K562 (cell line): ENCODE results near the gene TMEM214.

Experiments
- CEBPB ChIP-seq: fragments of 450-650 bp; IDR thresholded peaks from 2 replicates; pipeline ENCODE4 v1.6.1; 2016; ENCODE audit warnings: missing genetic modification characterization, missing compliant biosample characterization
- ESRRA ChIP-seq: fragments of 450-650 bp; IDR thresholded peaks from 2 replicates; pipeline ENCODE4 v1.6.1; 2014; ENCODE audit warnings: low read depth, mild to moderate bottlenecking, moderate library complexity, borderline replicate concordance
- EZH2 ChIP-seq: IDR thresholded peaks from 2 replicates; pipeline ENCODE4 v1.6.1; 2012; ENCODE audit warnings: low read depth, mild to moderate bottlenecking, inconsistent platforms, low read length, borderline replicate concordance
- MEF2D ChIP-seq: conservative IDR thresholded peaks from 2 replicates; pipeline ENCODE4 v1.6.1; 2016; ENCODE audit warnings: low read depth, missing genetic modification characterization, missing compliant biosample characterization
- NCOA4 ChIP-seq: fragments of 450-650 bp; IDR thresholded peaks from 2 replicates; pipeline ENCODE4 v1.6.1; 2018; ENCODE audit warnings: mild to moderate bottlenecking; ENCODE audit not compliant: partially characterized antibody
- POU5F1 ChIP-seq: fragments of 150-350 bp; IDR thresholded peaks from 2 replicates; pipeline ENCODE4 v1.6.1; 2014; ENCODE audit warnings: borderline replicate concordance, low read length, low read depth, mild to moderate bottlenecking; ENCODE audit not compliant: partially characterized antibody
- TRIM24 ChIP-seq, 2 experiments: fragments of 450-650 bp; IDR thresholded peaks; 2 replicates each; pipeline ENCODE4 v1.6.1; 2016
- ZNF12 ChIP-seq: sonication (generic); formaldehyde crosslinking; IDR thresholded peaks from 2 replicates; pipeline ENCODE4 v1.4.0; 2020; ENCODE audit warnings: mild to moderate bottlenecking, missing genetic modification reagents
- ZNF274 ChIP-seq: IDR thresholded peaks from 2 replicates; pipeline ENCODE4 v1.6.1; 2011; ENCODE audit warnings: low read depth, mild to moderate bottlenecking, low read length, moderate library complexity, borderline replicate concordance
- TF ChIP-seq, protein P1 (sequence below), 3 experiments: IDR thresholded peaks in 2 of 3; conservative IDR thresholded peaks in 1 of 3; 2 replicates each; pipeline ENCODE4 v1.5.1; 2011 to 2012; ENCODE audit warnings: low read length in 3 of 3, mild to moderate bottlenecking in 3 of 3, control low read depth in 2 of 3, improper control_type of control experiment in 1 of 3, inconsistent platforms in 1 of 3, low read depth in 1 of 3, mixed read lengths in 1 of 3, moderate library complexity in 1 of 3; ENCODE audit not compliant: insufficient read depth in 2 of 3
- TF ChIP-seq, protein P2 (sequence below), 2 experiments: fragments of 450-650 bp; IDR thresholded peaks; 2 replicates each; pipeline ENCODE4 v1.6.1; 2016; ENCODE audit warnings: mild to moderate bottlenecking in 2 of 2, borderline replicate concordance in 1 of 2, low read depth in 1 of 2, moderate library complexity in 1 of 2
- TF ChIP-seq, protein P3 (sequence below): sonication (generic); formaldehyde crosslinking; IDR thresholded peaks from 2 replicates; pipeline ENCODE4 v1.8.0; 2022; ENCODE audit warnings: mild to moderate bottlenecking, low read depth, missing genetic modification reagents
- TF ChIP-seq, protein P4 (sequence below): IDR thresholded peaks from 3 replicates; pipeline ENCODE4 v1.6.1; 2011; ENCODE audit warnings: borderline replicate concordance, mild to moderate bottlenecking; ENCODE audit not compliant: insufficient read length, insufficient read depth

DNA sequence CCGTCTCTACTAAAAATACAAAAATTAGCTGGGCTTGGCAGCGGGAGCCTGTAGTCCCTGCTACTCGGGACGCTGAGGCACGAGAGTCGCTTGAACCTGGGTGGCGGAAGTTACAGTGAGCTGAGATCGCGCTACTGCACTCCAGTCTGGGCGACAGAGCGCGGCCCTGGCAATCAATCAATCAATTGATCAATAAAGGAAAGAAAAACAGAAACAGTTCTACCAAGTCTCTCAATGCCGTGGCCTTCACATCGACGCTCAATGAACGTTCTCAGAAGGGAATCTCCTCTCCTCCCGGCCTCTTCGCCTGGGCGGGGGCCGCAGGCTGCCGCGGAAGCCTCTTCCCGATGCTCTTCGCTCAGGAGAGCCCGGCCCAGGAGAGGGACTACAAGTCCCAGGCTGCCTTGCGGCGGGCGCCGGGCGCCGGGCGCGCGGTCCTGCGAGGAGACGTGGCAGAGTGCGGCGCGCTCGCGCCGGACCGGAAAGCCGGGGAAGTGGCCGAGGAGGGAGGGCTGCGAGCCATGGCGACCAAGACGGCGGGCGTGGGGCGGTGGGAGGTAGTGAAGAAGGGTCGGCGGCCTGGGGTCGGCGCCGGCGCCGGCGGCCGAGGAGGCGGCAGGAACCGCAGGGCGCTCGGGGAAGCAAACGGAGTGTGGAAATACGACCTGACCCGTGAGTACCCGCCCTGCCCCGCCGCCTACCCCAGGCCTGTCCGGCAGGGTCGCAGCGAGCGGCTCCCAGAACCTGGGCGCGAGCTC is at the start of gene TMEM214:
- TF ChIP-seq ESRRA (peak; percentile 35; the same call in 1 of the 2 replicates), CEBPB (tag) (peak; percentile 78), EZH2 (no peak), MEF2D (tag) (0 out of 2 replicates have a peak, but pooled peaks have one; percentile 40), ZNF274 (no peak), NCOA4 (no peak), TRIM24 (IDR thresholded peaks at IDR 0.05) (no peak), ZNF12 (0 out of 2 replicates have a peak, but pooled peaks have one; percentile 33), POU5F1 (no peak)
- TF ChIP-seq, protein P1, sequence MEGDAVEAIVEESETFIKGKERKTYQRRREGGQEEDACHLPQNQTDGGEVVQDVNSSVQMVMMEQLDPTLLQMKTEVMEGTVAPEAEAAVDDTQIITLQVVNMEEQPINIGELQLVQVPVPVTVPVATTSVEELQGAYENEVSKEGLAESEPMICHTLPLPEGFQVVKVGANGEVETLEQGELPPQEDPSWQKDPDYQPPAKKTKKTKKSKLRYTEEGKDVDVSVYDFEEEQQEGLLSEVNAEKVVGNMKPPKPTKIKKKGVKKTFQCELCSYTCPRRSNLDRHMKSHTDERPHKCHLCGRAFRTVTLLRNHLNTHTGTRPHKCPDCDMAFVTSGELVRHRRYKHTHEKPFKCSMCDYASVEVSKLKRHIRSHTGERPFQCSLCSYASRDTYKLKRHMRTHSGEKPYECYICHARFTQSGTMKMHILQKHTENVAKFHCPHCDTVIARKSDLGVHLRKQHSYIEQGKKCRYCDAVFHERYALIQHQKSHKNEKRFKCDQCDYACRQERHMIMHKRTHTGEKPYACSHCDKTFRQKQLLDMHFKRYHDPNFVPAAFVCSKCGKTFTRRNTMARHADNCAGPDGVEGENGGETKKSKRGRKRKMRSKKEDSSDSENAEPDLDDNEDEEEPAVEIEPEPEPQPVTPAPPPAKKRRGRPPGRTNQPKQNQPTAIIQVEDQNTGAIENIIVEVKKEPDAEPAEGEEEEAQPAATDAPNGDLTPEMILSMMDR (IDR thresholded peaks at IDR 0.05 in 2 of 3, conservative IDR thresholded peaks at IDR 0.05 in 1 of 3; ENCODE audit: insufficient read depth in 2 of 3, low read depth in 1 of 3, low read length in 3 of 3): peak in 1 of 3 experiments; percentile 21; a peak in 1 of 6 replicates
- TF ChIP-seq, protein P2, sequence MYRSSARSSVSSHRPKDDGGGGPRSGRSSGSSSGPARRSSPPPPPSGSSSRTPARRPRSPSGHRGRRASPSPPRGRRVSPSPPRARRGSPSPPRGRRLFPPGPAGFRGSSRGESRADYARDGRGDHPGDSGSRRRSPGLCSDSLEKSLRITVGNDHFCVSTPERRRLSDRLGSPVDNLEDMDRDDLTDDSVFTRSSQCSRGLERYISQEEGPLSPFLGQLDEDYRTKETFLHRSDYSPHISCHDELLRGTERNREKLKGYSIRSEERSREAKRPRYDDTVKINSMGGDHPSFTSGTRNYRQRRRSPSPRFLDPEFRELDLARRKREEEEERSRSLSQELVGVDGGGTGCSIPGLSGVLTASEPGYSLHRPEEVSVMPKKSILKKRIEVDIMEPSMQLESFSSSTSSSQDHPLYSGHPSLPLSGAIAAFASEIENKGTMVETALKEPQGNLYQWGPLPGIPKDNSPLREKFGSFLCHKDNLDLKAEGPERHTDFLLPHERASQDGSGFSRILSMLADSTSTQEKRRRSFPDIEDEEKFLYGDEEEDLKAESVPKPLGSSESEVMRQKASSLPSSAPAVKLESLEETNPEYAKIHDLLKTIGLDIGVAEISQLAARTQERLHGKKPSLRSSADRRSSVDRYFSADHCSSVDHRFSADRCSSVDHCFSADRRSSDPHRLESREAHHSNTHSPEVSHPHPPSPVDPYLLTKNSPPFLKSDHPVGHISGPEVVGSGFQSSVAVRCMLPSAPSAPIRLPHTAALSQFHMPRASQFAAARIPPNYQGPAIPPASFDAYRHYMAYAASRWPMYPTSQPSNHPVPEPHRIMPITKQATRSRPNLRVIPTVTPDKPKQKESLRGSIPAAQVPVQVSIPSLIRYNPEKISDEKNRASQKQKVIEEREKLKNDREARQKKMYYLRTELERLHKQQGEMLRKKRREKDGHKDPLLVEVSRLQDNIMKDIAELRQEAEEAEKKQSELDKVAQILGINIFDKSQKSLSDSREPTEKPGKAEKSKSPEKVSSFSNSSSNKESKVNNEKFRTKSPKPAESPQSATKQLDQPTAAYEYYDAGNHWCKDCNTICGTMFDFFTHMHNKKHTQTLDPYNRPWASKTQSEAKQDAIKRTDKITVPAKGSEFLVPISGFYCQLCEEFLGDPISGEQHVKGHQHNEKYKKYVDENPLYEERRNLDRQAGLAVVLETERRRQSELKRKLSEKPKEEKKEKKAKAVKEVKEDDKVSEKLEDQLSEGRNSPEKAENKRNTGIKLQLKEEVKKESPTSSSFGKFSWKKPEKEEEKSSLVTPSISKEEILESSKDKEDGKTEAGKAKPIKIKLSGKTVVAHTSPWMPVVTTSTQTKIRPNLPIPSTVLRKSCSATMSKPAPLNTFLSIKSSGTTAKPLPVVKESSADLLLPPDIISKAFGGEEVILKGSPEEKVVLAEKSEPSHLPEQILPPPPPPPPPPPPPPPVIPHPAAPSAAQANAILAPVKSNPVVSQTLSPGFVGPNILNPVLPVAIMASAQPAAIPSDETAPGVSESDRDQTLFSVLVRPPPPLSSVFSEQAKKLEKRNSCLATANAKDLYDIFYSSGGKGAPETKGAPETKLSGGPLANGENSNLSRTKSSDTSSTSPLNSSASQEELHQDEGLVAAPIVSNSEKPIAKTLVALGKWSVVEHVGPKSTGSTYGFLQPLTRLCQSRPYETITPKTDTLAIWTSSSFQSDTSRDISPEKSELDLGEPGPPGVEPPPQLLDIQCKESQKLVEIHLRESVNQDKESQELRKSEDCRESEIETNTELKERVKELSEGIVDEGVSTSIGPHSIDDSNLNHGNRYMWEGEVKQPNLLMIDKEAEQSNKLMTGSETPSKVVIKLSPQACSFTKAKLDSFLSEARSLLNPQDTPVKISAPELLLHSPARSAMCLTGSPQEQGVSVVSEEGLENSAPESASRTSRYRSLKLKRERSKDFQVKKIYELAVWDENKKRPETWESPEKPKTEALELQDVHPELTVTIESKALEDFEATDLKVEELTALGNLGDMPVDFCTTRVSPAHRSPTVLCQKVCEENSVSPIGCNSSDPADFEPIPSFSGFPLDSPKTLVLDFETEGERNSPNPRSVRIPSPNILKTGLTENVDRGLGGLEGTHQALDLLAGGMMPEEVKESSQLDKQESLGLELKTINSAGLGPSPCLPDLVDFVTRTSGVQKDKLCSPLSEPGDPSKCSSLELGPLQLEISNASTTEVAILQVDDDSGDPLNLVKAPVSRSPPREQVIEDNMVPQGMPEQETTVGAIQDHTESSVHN (IDR thresholded peaks at IDR 0.05; ENCODE audit: borderline replicate concordance in 1 of 2, low read depth in 1 of 2): no peak
- TF ChIP-seq, protein P3, sequence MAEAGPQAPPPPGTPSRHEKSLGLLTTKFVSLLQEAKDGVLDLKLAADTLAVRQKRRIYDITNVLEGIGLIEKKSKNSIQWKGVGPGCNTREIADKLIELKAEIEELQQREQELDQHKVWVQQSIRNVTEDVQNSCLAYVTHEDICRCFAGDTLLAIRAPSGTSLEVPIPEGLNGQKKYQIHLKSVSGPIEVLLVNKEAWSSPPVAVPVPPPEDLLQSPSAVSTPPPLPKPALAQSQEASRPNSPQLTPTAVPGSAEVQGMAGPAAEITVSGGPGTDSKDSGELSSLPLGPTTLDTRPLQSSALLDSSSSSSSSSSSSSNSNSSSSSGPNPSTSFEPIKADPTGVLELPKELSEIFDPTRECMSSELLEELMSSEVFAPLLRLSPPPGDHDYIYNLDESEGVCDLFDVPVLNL (CRISPR knock-in tag): no peak
- TF ChIP-seq, protein P4, sequence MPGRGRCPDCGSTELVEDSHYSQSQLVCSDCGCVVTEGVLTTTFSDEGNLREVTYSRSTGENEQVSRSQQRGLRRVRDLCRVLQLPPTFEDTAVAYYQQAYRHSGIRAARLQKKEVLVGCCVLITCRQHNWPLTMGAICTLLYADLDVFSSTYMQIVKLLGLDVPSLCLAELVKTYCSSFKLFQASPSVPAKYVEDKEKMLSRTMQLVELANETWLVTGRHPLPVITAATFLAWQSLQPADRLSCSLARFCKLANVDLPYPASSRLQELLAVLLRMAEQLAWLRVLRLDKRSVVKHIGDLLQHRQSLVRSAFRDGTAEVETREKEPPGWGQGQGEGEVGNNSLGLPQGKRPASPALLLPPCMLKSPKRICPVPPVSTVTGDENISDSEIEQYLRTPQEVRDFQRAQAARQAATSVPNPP: no peak
